Central memory CD8-positive, alpha-beta T cell (primary cell): ENCODE measurements around the gene SPATS2L.
A peak's percentile ranks its signal among the peaks of the same experiment; 100 is the strongest.

Experiments
- ATAC-seq: fragments of 150-1000 bp; cut with Tn5 transposase; replicated peaks from 2 replicates; pipeline ENCODE4 v1.10.0; 2022; ENCODE audit warnings: mild to moderate bottlenecking, moderate FRiP score, moderate number of reproducible peaks; ENCODE audit not compliant: poor library complexity, severe bottlenecking; ENCODE audit errors: extremely low read depth
- DNase-seq, 2 donors: peaks; one replicate each; pipeline ENCODE4 v3.0.0; 2021; ENCODE audit warnings: low spot score in 2 of 2
- H3K27ac Mint-ChIP-seq: one replicate; pipeline ENCODE4 v1.8.0; 2022; ENCODE audit warnings: low read depth, mild to moderate bottlenecking, moderate library complexity, mixed read lengths
- H3K27me3 Mint-ChIP-seq: one replicate; pipeline ENCODE4 v1.8.0; 2022; ENCODE audit warnings: mixed read lengths
- H3K36me3 Mint-ChIP-seq: one replicate; pipeline ENCODE4 v1.8.0; 2022; ENCODE audit warnings: mild to moderate bottlenecking, moderate library complexity, mixed read lengths; ENCODE audit not compliant: insufficient read depth
- H3K4me1 Mint-ChIP-seq: one replicate; pipeline ENCODE4 v1.8.0; 2022; ENCODE audit warnings: mixed read lengths
- H3K4me3 Mint-ChIP-seq: one replicate; pipeline ENCODE4 v1.8.0; 2022; ENCODE audit warnings: mild to moderate bottlenecking, moderate library complexity, mixed read lengths
- H3K9me3 Mint-ChIP-seq: one replicate; pipeline ENCODE4 v1.8.0; 2022; ENCODE audit warnings: mixed read lengths

SPATS2L gene, protein sequence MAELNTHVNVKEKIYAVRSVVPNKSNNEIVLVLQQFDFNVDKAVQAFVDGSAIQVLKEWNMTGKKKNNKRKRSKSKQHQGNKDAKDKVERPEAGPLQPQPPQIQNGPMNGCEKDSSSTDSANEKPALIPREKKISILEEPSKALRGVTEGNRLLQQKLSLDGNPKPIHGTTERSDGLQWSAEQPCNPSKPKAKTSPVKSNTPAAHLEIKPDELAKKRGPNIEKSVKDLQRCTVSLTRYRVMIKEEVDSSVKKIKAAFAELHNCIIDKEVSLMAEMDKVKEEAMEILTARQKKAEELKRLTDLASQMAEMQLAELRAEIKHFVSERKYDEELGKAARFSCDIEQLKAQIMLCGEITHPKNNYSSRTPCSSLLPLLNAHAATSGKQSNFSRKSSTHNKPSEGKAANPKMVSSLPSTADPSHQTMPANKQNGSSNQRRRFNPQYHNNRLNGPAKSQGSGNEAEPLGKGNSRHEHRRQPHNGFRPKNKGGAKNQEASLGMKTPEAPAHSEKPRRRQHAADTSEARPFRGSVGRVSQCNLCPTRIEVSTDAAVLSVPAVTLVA

DNA sequence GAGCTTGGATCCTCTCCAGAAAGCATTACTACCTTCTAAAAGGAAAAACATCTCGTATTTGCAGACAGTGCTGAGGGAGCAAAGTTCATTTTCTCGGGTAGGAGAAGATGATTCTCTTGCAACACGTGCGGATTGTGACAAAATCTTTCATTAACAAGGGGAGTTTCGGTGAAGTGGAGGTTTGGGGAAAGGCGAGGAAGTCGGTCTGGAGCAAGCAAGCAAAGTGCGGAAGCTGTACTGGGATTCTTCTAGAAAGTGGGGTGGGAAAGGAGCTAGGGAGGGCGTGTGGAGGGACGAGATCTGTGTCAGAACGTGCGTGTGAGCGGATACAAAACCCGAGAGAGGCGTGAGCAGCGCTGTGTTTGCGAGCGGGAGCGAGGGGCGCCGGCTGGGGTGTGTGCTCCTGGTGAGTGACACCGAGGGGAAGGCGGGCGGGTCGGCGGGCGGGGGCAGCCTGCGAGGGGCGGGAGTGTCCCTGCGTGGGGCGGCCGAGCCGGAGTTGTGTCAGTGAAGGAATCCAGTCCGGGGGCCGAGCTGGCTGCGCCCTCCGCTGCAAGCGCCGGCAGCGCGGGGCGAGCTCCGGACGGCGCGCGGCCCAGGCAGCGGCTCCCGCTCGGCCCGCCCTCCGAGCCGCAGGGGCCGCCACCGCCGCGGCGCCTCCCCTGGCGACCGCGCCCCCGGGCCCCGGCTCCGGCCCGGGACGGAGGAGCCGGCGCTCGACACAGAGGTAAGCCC is at the start of gene SPATS2L:
Gene SPATS2L (plus strand): TSS at position 498 of the 735 bp plus-strand sequence. CDS start 82,552 bp downstream, outside the sequence.
- Mint-ChIP-seq H3K27me3 (no peaks in the 10 kb centered on the region), H3K27ac (peak within 1 kb of the TSS; percentile 42), H3K36me3 (peaks cover 3% of the 10 kb centered on the region), H3K9me3 (no peaks in the 10 kb centered on the region), H3K4me1 (peaks cover 6% of the 10 kb centered on the region), H3K4me3 (peak within 1 kb of the TSS; percentile 88)
- ATAC-seq (peak; percentile 71), DNase-seq (no peak)

DNA sequence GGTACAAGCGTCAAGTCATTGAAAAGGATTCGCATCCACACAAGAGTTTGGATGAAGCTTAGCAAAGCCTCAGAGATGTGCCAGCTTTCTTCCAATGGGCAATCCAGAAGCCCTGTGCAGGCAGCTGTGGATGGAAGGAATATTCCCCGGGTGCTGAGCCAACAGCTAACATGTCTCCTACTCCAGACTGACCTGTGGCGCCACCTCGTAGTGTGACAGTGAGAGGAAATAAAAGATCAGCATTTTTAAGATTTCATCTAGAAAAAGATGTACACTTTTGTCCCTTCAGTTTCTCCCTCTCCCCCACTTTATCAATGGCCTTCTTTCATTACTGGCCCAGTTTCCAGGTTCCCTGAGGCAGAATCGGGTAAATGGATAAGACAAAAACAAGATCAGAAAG is 48.9 kb upstream of the SPATS2L start:
- Mint-ChIP-seq H3K4me1 (no peaks in the 10 kb centered on the region), H3K9me3 (no peaks in the 10 kb centered on the region), H3K4me3 (no peak overlapping the region), H3K36me3 (no peaks in the 10 kb centered on the region), H3K27me3 (peaks cover 24% of the 10 kb centered on the region), H3K27ac (no peak overlapping the region)
- ATAC-seq (no peak), DNase-seq (no peak)

DNA sequence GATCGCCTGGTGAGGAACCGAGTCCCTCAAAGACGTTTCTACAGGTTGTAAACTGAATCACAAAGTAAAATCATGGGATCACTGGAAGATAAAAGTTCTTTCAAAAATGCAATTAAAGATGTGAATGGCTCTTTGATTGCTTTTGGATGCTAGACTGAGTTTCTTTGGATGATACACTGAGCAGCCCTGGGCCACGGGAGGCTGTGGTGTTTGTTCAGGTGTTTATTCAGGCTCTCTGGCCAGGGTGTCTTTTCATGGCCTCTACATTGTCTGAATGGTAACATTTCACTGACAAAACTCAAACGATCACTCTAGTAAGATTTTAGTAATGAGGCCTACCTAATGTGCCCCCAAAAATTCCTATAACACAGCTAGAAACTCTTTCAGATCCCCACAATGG is 48.4 kb upstream of the SPATS2L start:
- Mint-ChIP-seq H3K27me3 (peaks cover 19% of the 10 kb centered on the region), H3K27ac (no peak overlapping the region), H3K36me3 (no peaks in the 10 kb centered on the region), H3K4me3 (no peak overlapping the region), H3K9me3 (no peaks in the 10 kb centered on the region), H3K4me1 (no peaks in the 10 kb centered on the region)
- DNase-seq (no peak), ATAC-seq (no peak)

DNA sequence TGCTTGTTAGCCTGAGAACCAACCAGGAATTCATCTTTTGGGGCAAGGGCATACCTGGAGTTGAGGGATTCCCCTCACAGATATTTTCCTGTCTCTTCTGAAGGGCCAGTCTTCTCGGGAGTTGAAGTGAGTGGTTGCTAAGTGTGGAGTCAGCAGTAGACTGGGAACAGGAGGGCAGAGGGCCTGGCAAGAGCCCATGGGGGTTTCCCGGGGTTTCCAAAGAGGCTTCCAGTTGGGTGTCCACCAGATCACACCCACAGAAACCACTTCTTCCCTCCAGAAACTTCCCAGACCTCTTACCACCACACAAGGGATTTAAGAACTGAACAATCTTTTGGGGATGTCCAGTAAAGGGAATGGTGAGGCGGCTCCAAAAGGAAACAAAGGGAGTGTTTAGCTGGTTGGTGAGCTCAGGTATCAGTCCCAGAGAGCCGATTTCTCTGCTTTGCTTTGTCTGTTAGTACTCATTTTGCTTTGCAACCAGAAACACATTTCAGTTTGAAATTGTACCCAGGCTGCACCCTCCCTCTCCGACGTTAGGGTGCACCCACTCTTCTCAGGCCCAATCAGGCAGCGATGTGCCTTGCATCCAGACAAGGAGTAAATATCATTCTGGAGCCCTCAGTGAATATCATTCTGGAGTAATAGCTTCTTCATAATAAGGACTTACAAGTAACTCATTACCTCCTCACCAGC is 47.5 kb upstream of the SPATS2L start:
- Mint-ChIP-seq H3K27me3 (peaks cover 19% of the 10 kb centered on the region), H3K27ac (no peak overlapping the region), H3K9me3 (no peaks in the 10 kb centered on the region), H3K4me1 (no peaks in the 10 kb centered on the region), H3K36me3 (no peaks in the 10 kb centered on the region), H3K4me3 (no peak overlapping the region)
- ATAC-seq (no peak), DNase-seq (no peak)

DNA sequence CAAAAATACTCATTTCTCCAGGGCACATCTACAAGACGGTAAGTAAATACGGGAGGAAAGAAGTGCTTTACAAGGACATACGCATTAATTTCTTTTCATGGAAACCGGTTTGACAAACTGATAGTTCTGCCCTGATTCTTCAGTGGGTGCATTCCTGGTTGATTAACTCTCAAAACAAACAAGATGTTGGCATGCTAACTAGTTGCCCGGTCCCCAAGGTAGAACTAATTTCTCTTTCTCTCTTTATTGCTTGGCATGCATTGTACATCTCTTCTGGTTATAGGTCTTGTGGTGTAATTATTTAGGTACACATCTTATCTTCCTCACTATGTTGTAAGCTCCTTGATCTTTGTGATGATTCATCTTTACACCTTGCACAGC is 46.9 kb upstream of the SPATS2L start:
- Mint-ChIP-seq H3K9me3 (no peaks in the 10 kb centered on the region), H3K4me3 (no peak overlapping the region), H3K27me3 (peaks cover 14% of the 10 kb centered on the region), H3K4me1 (no peaks in the 10 kb centered on the region), H3K36me3 (no peaks in the 10 kb centered on the region), H3K27ac (no peak overlapping the region)
- ATAC-seq (no peak), DNase-seq (no peak)

DNA sequence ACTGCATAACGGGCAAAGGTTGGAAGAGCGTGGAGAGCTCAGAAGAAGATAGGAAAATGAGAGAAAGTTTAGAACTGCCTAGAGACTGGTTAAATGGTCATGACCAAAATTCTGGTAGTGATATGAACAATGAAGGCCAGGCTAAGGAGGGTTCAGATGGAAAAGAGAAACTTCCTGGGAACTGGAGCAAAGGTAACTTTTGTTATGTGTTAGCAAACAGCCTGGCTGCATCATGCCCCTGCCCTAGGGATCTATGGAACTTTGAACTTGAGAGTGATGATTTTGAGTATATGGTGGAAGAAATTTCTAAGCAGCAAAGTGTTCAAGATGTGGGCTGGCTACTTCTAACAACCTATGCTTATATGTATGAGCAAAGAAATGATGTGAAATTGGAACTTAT is 44.4 kb upstream of the SPATS2L start:
- H3K4me1 Mint-ChIP-seq: no peaks in the 10 kb centered on the region
- no peak overlapping the region for H3K4me3 Mint-ChIP-seq
- ATAC-seq (no peak), DNase-seq (no peak)
- no peaks in the 10 kb centered on the region for H3K36me3 Mint-ChIP-seq
- no peak overlapping the region for H3K27ac Mint-ChIP-seq
- no peaks in the 10 kb centered on the region for H3K27me3 Mint-ChIP-seq
- H3K9me3 Mint-ChIP-seq: no peaks in the 10 kb centered on the region

DNA sequence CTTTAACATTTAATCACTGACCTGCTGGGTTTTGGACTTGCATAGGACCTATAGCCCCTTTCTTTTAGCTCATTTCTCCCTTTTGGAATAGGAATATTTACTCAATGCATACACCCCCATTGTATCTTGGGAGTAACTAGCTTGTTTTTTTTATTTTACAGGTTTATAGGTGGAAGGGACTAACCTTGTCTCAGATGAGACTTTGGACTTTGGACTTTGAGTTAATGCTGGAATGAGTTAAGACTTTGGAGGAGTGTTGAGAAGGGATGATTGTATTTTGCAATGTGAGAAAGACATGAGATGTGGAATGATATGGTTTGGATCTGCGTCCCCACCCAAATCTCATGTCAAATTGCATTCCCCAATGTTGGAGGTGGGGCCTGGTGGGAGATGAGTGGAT is 43.2 kb upstream of the SPATS2L start:
- H3K4me3 Mint-ChIP-seq: no peak overlapping the region

DNA sequence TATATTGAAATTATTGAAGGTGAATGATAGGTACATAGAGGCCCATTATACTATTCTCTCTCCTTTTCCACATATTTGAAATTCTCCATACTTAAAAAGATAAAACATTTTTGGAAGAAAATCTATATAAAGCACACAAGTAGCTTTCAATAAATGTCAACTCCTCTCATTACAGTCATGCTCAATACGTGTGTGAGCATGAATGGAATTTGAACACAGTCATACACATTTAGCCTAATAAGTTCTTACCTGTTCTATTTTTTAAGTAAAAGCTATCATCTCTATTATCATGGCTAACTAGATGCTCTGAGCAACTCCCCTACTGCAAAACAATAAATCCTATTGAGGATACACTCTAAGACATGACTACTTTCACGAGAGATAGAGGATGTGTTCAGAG is 41.9 kb upstream of the SPATS2L start:
- DNase-seq (no peak), ATAC-seq (no peak)
- Mint-ChIP-seq H3K4me3 (no peak overlapping the region), H3K4me1 (no peaks in the 10 kb centered on the region), H3K36me3 (no peaks in the 10 kb centered on the region), H3K9me3 (no peaks in the 10 kb centered on the region), H3K27ac (no peak overlapping the region), H3K27me3 (peaks cover 12% of the 10 kb centered on the region)

More for the DNA sequence above, 43.2 kb upstream of the SPATS2L start:
- ATAC-seq (no peak), DNase-seq (no peak)
- Mint-ChIP-seq H3K27me3 (peaks cover 3% of the 10 kb centered on the region), H3K9me3 (no peaks in the 10 kb centered on the region), H3K27ac (no peak overlapping the region), H3K36me3 (no peaks in the 10 kb centered on the region), H3K4me1 (no peaks in the 10 kb centered on the region)

DNA sequence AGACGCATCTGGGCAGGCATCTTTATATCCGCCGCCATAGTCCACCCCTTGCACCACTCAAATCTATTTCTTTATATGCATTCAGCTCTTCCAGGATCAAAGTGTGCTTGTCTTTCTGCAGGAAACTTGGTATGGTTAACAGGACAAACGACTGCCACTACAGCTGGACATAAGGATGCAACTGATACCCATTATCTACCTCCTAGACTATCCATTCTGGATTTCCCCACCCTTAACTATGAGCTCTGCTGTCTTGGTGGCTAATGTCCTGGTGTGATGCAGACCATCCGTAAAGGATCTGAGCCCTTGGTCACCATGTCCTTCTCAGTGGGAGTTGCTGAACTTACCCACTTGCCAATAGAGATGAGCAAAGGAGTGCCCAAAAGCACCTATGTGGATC is 40.1 kb upstream of the SPATS2L start:
- H3K4me1 Mint-ChIP-seq: no peaks in the 10 kb centered on the region
- no peak overlapping the region for H3K4me3 Mint-ChIP-seq
- H3K27ac Mint-ChIP-seq: no peak overlapping the region
- H3K36me3 Mint-ChIP-seq: no peaks in the 10 kb centered on the region
- ATAC-seq (no peak), DNase-seq (no peak)
- H3K9me3 Mint-ChIP-seq: no peaks in the 10 kb centered on the region
- H3K27me3 Mint-ChIP-seq: peaks cover 12% of the 10 kb centered on the region

DNA sequence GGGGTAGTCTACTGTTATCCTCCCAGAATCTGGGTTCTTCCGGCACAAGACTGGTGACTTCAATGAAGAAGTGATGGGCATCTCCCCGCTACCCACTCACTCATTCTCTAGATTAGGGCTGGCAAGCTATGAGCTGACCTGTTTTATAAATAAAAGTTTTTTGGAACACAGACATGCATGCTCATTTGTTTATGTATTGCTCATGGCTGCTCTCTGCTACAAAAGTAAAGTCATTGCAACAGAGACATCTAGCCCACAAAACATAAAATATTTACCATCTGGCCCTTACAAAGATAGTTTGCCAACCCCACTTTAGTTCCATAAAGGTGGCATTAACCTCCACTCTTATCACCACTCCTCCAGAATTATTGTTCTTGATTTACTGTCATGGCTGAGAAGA is 39.1 kb upstream of the SPATS2L start:
- H3K36me3 Mint-ChIP-seq: no peaks in the 10 kb centered on the region
- no peak for ATAC-seq

DNA sequence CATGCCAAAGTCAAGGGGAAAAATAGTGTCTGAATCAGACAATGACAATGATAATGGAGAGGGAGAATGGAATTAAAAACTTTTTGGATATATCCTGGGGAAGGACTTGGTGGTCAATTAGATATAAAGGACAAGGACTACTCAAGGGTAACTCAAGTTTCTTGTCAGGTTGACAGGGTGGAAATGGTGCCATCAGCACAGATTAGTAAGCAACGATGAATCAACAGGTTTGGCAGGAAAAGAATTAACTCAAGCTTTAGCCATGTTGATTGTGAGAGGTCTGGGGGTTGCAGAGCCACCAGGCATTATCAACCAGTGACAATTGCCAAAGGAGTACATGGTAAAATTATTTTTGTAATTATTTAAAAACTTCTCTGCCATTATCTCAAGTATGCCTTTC is 35.8 kb upstream of the SPATS2L start:
- Mint-ChIP-seq H3K36me3 (no peaks in the 10 kb centered on the region), H3K27me3 (peaks cover 12% of the 10 kb centered on the region), H3K27ac (no peak overlapping the region), H3K4me1 (no peaks in the 10 kb centered on the region), H3K4me3 (no peak overlapping the region), H3K9me3 (no peaks in the 10 kb centered on the region)
- DNase-seq (no peak), ATAC-seq (no peak)

More for the DNA sequence above, 39.1 kb upstream of the SPATS2L start:
- no peaks in the 10 kb centered on the region for H3K4me1 Mint-ChIP-seq
- H3K4me3 Mint-ChIP-seq: no peak overlapping the region
- DNase-seq: no peak
- no peak overlapping the region for H3K27ac Mint-ChIP-seq
- H3K9me3 Mint-ChIP-seq: no peaks in the 10 kb centered on the region
- peaks cover 12% of the 10 kb centered on the region for H3K27me3 Mint-ChIP-seq

DNA sequence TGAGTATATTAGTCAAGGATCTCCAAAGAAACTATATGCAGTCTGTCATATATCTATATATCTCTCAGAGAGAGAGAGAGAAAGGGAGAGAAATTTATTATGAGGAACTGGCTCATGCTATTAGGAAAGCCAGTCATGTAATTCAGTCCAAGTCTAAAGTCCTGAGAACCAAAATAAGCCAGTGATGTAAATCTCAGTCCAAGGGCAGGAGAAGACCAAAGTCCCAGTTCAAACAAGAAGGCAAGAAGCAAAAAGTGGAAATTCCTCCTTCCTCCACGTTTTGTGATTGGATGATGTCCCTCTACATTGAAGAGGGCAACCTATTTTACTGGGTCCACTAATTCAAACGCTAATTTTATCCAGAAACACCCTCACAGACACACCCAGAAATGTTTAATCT is 34.2 kb upstream of the SPATS2L start:
- Mint-ChIP-seq H3K9me3 (no peaks in the 10 kb centered on the region), H3K36me3 (no peaks in the 10 kb centered on the region), H3K4me1 (no peaks in the 10 kb centered on the region), H3K27ac (no peak overlapping the region), H3K4me3 (no peak overlapping the region), H3K27me3 (peaks cover 12% of the 10 kb centered on the region)
- ATAC-seq: no peak
- DNase-seq: no peak
